ENCODE measurements around the gene GFPT1. TPM values are rescaled to one million over a fixed set of nuclear protein-coding genes. Genes with fewer than 3 reads are reported as not detected.

The GFPT1 gene
- total and polyA plus RNA-seq, 8 donors, result 4.1 to 107 (median 17.4) TPM

GRCh38 chr2:69291721-69292120, 95.3 kb downstream of the GFPT1 start:
- peaks cover 0 to 11% (median 5%) of the 10 kb centered on the region in 4 donors for H3K4me1 ChIP-seq
- no peak overlapping the region for H3K4me3 ChIP-seq
- no peaks in the 10 kb centered on the region for H3K36me3 ChIP-seq
- 82 to 94% (median 89%) methylated on average over 3 of the region's 3 CpGs for WGBS, 5 donors
- no peak for TF ChIP-seq CTCF (IDR thresholded peaks at IDR 0.05)
- H3K27me3 ChIP-seq, result no peaks in the 10 kb centered on the region
- no peaks in the 10 kb centered on the region for H3K9me3 ChIP-seq
- intact Hi-C loops (cut with DNase I; ENCODE audit: low total_unique reads), result no loop called here
- DNase-seq, result no peak
- no peak overlapping the region for H3K27ac ChIP-seq

- no peaks in the 10 kb centered on the region for H3K9me3 ChIP-seq
- H3K36me3 ChIP-seq, result no peaks in the 10 kb centered on the region
- intact Hi-C loops (cut with DNase I; ENCODE audit: low total_unique reads), result no loop called here
- TF ChIP-seq POLR2AphosphoS5 (IDR thresholded peaks at IDR 0.05) (no peak), POLR2A (IDR thresholded peaks at IDR 0.05) (no peak), EP300 (IDR thresholded peaks at IDR 0.05) (no peak)
- peaks cover 0 to 11% (median 5%) of the 10 kb centered on the region in 4 donors for H3K4me1 ChIP-seq
- no peak overlapping the region for H3K27ac ChIP-seq
- H3K4me3 ChIP-seq, result no peak overlapping the region
- no peaks in the 10 kb centered on the region for H3K27me3 ChIP-seq
- peak in 1 of 2 donors; percentile 60 for DNase-seq
These were observed 95.9 kb downstream of the GFPT1 start for GRCh38 chr2:69291004-69291650.

GRCh38 chr2:69288429-69288828, 98.6 kb downstream of the GFPT1 start:
- H3K4me3 ChIP-seq, result no peak overlapping the region
- no peaks in the 10 kb centered on the region for H3K27me3 ChIP-seq
- no peaks in the 10 kb centered on the region for H3K36me3 ChIP-seq
- intact Hi-C loops (cut with DNase I; ENCODE audit: low total_unique reads), result no loop called here
- no peak for DNase-seq
- no peak overlapping the region for H3K27ac ChIP-seq
- H3K4me1 ChIP-seq, result peaks cover 0 to 18% (median 8%) of the 10 kb centered on the region in 4 donors
- no peaks in the 10 kb centered on the region for H3K9me3 ChIP-seq
- 80 to 92% (median 89%) methylated on average over 1 of the region's 1 CpG for WGBS, 5 donors
- TF ChIP-seq CTCF (IDR thresholded peaks at IDR 0.05) (no peak), POLR2AphosphoS5 (IDR thresholded peaks at IDR 0.05) (no peak), EP300 (IDR thresholded peaks at IDR 0.05) (no peak), POLR2A (IDR thresholded peaks at IDR 0.05) (no peak)

GRCh38 chr2:69287544-69287943, 99.5 kb downstream of the GFPT1 start:
- WGBS, 5 donors, result 80 to 91% (median 89%) methylated on average over 5 of the region's 5 CpGs
- no peak for DNase-seq
- Histone ChIP-seq H3K4me3 (no peak overlapping the region), H3K9me3 (no peaks in the 10 kb centered on the region), H3K27me3 (no peaks in the 10 kb centered on the region), H3K27ac (no peak overlapping the region), H3K36me3 (no peaks in the 10 kb centered on the region), H3K4me1 (peaks cover 0 to 18% (median 8%) of the 10 kb centered on the region in 4 donors)
- intact Hi-C loops (cut with DNase I; ENCODE audit: low total_unique reads), result no loop called here
- TF ChIP-seq EP300 (IDR thresholded peaks at IDR 0.05), result no peak

GRCh38 chr2:69285379-69285894, 101.6 kb downstream of the GFPT1 start:
- Histone ChIP-seq H3K27ac (peak overlapping the region in 1 of 5 donors; percentile 11), H3K27me3 (no peaks in the 10 kb centered on the region), H3K9me3 (no peaks in the 10 kb centered on the region), H3K4me3 (no peak overlapping the region), H3K4me1 (peaks cover 0 to 7% (median 3%) of the 10 kb centered on the region in 4 donors), H3K36me3 (no peaks in the 10 kb centered on the region)
- WGBS, 5 donors, result 34 to 55% (median 48%) methylated on average over 3 of the region's 3 CpGs
- intact Hi-C loops (cut with DNase I; ENCODE audit: low total_unique reads), result no loop called here
- DNase-seq, result no peak
- no peak for TF ChIP-seq POLR2AphosphoS5 (IDR thresholded peaks at IDR 0.05)
- TF ChIP-seq POLR2A (IDR thresholded peaks at IDR 0.05), result no peak
- TF ChIP-seq EP300 (IDR thresholded peaks at IDR 0.05), result no peak
- TF ChIP-seq CTCF (IDR thresholded peaks at IDR 0.05), result no peak

All from stomach (tissue), 9 donors.